Ammon's horn (tissue), 1 donor: Measurements from ENCODE around the gene CAMSAP3.

Experiments
- DNase-seq: peaks from one replicate; pipeline ENCODE4 v3.0.0-alpha.2; 2016; ENCODE audit warnings: low spot score

CAMSAP3 gene, protein sequence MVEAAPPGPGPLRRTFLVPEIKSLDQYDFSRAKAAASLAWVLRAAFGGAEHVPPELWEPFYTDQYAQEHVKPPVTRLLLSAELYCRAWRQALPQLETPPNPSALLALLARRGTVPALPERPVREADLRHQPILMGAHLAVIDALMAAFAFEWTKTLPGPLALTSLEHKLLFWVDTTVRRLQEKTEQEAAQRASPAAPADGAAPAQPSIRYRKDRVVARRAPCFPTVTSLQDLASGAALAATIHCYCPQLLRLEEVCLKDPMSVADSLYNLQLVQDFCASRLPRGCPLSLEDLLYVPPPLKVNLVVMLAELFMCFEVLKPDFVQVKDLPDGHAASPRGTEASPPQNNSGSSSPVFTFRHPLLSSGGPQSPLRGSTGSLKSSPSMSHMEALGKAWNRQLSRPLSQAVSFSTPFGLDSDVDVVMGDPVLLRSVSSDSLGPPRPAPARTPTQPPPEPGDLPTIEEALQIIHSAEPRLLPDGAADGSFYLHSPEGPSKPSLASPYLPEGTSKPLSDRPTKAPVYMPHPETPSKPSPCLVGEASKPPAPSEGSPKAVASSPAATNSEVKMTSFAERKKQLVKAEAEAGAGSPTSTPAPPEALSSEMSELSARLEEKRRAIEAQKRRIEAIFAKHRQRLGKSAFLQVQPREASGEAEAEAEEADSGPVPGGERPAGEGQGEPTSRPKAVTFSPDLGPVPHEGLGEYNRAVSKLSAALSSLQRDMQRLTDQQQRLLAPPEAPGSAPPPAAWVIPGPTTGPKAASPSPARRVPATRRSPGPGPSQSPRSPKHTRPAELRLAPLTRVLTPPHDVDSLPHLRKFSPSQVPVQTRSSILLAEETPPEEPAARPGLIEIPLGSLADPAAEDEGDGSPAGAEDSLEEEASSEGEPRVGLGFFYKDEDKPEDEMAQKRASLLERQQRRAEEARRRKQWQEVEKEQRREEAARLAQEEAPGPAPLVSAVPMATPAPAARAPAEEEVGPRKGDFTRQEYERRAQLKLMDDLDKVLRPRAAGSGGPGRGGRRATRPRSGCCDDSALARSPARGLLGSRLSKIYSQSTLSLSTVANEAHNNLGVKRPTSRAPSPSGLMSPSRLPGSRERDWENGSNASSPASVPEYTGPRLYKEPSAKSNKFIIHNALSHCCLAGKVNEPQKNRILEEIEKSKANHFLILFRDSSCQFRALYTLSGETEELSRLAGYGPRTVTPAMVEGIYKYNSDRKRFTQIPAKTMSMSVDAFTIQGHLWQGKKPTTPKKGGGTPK

DNA sequence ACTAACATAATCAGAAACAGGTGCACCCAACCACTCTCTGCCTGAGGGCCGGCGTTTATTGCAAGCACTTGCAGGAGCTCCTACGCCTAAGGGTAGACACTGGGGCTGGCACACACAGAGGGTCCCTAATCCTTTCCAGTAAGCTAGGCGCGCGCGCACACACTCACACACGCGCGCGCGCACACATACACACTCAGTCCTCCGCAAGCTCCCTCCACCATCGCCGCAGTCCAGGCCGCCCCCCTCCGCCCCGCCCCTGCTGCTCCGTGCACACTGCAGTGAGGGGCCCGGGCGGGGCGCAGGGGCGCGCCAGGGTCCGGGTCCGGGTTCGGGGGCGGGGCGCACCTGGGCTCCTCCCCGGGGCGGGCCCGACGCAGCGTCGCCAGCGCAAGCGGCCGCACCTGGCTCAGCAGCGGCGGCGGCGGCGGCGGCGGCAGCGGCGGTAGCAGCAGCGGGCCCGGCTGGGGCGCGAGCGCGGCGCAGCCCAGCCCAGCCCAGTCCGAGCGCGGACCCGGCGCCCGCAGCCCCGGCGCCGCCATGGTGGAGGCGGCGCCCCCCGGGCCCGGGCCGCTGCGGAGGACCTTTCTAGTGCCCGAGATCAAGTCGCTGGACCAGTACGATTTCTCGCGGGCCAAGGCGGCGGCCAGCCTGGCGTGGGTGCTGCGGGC is at the start of gene CAMSAP3:
Gene CAMSAP3 (plus strand): TSS at position 398 of the 668 bp plus-strand sequence. CDS start 140 bp downstream, at position 538.
- DNase-seq = peak; percentile 24

DNA sequence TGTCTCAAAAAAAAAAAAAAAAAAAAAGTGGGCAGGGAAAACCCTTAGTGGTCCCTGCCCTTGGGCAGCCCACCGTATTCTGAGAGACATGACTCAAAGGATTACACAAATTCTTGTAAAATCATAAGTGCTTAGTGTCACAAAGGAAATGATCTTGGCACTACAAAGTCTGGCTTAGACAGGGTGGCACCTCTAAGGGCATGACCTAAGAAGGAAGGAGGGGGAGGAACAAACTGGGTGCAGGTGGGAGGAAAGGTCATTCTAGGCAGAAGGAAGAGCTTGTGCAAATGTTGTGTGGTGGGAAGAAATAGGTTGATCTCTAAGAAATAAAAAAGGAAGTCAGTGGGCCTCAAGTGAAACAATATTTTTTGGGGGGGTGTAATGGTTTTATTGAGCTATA is 49.8 kb upstream of the CAMSAP3 start:
- no peak for DNase-seq

DNA sequence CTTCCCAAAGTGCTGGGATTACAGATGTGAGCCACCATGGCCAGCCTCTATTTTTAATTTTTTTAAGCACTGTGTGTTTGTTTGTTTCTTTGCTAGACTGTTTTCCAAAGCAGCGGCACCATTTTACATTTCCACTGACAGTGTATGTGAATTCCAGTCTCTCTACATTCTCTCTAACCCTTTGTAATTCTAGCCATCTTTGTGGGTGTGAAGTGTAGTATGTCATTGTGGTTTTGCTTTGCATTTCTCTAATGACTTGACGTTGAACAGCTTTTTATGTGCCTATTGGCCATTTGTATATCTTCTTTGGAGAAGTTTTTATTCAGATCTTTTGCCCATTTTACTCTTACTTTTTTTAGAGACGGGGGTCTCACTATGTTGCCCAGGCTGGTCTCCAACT is 48.5 kb upstream of the CAMSAP3 start:
- DNase-seq = no peak

DNA sequence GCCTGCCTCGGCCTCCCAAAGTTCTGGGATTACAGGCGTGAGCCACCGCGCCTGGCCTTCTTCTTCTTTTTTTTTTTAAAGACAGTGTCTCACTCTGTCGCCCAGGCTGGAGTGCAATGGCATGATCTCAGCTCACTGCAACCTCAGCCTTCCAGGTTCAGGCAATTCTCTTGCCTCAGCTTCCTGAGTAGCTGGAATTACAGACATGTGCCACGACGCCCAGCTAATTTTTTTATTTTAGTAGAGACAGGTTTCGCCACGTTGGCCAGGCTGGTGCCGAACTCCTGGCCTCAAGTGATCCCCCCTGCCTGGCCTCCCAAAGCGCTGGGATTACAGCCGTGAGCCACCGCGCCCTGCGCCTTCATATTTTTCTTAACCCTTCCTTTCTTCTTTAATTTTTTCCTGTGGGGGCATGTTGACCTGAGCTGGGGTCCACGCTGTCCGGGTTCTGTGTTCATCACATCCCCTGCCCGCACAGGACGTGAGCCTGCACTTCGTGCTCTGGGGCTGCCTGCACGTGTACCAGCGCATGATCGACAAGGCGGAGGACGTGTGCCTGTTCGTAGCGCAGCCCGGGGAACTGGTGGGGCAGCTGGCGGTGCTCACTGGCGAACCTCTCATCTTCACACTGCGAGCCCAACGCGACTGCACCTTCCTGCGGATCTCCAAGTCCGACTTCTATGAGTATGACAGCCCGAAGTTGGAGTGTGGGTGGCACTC is 46.1 kb upstream of the CAMSAP3 start:
- no peak for DNase-seq

DNA sequence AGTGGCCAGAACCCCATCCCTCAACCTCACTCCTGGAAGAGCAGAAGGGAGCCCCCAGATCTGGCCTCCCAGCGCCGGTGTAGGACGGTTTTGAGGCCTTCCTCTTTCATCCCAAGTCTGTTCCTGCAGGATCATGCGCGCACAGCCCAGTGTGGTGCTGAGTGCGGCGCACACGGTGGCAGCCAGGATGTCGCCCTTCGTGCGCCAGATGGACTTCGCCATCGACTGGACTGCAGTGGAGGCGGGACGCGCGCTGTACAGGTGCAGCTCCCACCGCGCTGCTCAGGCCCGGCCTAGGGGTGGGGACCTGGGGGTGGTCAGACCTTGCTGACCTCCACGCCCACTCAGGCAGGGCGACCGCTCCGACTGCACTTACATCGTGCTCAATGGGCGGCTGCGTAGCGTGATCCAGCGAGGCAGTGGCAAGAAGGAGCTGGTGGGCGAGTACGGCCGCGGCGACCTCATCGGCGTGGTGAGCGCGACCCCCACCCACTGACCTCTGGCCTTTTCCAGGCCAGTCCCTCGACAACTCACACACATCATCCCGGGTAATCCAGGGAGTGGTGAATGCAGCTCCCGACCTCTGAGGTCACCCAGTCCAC is 45.4 kb upstream of the CAMSAP3 start:
- DNase-seq = no peak

DNA sequence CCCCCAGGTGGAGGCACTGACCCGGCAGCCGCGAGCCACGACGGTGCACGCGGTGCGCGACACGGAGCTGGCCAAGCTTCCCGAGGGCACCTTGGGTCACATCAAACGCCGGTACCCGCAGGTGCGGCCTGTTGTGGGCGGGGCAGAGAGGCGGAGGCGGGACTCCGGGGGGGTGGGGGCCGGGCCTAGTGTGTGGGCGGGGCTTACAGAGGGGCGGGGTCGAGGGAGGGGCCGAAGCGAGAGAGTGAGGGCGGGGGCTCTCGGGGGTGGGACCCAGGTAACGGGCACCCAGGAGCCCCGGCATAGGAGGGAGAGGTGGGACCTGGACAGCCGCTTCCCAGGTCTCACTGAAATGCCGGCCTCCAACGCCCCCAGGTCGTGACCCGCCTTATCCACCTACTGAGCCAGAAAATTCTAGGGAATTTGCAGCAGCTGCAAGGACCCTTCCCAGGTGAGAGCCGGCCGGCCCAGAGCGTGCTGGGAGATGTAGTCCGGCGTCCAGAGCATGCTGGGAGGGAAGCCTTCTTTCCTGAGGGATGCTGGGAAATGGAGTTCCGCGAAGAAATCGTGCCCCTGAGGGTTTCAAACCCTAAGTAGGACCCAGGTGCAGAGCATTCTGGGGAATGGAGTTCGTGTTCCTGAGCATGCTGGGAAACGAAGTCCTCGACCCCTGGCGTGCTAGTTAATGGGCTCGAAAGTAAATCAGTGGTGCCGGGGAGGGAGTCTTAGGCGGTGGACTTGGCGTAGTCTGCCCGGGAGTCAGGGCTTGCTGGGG is 44.5 kb upstream of the CAMSAP3 start:
- DNase-seq = peak; percentile 70

DNA sequence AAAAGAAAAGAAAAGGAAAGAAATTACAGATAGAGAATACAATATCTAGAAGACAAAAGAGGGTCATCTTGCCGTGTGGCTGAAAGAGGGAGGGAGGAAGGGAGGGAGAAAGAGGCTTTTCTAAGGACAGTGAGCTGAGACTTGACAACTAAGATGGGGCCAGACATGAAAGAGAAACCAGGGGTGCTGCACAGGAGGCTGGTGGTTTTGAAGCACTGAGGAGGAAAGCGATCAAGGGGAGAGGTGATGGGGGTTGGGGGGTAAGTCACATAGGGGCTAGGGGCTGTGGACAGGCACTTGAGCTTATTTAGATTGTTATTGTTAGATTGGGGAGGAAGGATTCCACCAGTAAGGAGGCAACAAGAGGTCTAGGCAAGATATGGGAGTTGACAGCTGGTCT is 42.9 kb upstream of the CAMSAP3 start:
- DNase-seq = no peak

DNA sequence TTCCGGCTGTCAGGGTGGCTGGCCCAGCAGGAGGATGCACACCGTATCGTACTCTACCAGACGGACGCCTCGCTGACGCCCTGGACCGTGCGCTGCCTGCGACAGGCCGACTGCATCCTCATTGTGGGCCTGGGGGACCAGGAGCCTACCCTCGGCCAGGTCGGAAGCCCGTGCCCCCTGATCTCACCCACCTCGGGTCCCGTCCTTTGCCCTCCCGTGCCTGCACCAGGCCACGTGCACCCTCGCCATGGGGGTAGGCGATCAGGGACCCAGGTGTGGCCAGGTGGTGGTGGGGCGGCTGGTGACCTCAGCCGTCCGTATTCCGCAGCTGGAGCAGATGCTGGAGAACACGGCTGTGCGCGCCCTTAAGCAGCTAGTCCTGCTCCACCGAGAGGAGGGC is 41.1 kb upstream of the CAMSAP3 start:
- no peak for DNase-seq

DNA sequence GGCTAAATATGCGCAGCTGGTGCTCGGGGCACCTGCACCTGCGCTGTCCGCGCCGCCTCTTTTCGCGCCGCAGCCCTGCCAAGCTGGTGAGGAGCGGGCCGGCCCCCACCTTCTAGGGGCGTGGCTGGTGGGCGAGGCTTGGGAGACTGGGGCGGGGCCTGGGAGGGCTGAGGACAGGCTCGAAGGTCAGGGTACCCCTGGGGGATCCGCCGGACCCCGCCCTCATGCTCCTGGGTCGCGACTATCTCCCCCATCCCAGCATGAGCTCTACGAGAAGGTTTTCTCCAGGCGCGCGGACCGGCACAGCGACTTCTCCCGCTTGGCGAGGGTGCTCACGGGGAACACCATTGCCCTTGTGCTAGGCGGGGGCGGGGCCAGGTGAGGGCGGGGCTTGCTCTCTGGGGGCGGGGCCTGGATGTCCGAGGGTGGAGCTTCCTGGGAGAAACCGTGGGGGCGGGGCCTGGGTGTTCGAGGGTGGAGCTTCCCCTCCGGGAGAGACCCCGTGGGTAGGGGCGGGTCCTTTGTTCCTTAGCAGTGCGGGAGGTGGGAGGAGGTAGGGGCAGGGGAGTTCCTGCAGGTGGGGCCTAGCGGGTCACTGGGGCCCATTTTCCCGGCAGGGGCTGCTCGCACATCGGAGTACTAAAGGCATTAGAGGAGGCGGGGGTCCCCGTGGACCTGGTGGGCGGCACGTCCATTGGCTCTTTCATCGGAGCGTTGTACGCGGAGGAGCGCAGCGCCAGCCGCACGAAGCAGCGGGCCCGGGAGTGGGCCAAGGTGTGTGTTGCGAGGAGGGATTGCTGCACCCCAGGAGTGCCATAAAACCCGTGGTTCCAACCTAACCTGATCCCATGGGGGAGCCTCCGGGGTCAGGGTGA is 40.4 kb upstream of the CAMSAP3 start:
- no peak for DNase-seq

DNA sequence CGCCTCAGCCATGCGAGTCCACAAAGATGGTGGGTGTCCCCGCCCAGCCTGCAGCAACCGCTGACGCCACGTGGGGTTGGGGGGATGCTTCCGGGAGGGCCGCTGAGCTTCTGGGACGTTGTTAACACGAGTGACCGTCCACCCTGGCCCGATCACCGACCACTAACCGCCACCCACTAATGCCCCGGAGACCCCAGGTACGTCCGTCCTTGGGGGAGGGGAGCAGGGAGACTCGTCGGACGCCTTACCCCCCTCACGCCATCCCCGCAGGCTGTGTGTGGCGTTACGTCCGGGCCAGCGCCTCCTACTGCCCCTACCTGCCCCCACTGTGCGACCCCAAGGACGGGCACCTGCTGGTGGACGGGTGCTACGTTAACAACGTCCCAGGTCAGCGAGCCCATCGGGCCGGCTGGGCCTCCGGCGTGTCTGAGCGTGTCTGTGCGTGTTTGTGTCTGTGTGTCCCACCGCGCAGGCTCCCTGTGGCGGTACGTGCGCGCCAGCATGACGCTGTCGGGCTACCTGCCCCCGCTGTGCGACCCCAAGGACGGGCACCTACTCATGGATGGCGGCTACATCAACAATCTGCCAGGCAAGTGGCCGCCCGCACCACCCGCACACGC is 38.9 kb upstream of the CAMSAP3 start:
- DNase-seq = no peak

DNA sequence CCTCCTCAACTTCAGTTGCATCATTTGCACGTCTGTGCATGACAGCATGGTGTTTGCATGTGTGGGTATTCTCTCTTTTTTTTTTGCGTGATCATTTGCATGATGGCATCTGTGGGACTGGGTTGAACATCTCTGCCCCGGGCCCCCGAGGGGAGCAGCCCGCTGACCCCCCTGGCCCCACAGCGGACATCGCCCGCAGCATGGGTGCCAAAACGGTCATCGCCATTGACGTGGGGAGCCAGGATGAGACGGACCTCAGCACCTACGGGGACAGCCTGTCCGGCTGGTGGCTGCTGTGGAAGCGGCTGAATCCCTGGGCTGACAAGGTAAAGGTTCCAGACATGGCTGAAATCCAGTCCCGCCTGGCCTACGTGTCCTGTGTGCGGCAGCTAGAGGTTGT is 37.0 kb upstream of the CAMSAP3 start:
- no peak for DNase-seq

DNA sequence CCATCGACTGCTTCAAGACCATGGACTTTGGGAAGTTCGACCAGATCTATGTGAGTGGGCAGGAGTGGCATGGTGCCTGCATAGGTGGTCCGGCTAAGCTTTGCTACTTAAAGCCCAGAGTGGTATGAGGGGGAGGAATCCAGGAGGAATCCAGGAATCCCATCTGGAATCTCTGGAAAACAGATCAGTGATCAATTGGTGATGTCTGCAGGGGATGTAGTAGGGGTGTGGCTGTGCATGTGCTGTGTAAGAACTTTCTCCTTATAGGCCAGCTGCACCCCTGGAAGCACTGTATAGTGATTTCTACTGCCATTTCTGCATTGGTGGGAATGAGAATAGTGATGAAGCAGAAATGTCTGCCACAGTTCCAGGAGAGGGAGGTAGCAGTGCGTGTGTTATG is 36.6 kb upstream of the CAMSAP3 start:
- DNase-seq = no peak

DNA sequence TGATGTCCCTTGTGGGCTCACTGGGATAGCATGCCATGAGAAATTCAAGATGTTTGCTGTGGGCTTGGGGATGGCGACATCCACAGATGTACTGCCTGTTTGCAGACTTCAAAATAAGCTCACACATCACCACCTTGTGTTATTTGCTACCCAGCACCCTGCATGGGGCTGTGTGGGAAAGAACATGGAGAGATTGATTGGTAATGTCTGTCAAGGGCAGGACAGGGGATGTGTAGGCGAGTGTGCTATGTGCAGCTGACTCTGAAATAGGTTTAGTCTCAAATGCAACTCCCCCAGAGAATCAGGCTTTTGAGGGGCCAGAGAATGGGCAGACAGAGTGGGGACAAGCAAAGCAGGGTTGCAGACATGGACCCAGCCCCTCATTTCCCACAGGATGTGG is 35.4 kb upstream of the CAMSAP3 start:
- DNase-seq = no peak

DNA sequence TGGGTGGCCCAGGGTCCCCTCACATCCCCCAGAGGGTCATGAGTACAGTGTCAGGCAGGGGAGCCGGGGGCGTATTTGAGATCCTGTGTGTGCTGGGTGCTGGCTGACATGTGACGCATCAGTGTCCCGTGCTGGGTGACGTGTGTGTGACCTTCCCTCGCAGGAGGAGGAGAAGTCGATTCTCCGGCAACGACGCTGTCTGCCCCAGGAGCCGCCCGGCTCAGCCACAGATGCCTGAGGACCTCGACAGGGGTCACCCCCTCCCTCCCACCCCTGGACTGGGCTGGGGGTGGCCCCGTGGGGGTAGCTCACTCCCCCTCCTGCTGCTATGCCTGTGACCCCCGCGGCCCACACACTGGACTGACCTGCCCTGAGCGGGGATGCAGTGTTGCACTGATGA is 34.3 kb upstream of the CAMSAP3 start:
- no peak for DNase-seq

DNA sequence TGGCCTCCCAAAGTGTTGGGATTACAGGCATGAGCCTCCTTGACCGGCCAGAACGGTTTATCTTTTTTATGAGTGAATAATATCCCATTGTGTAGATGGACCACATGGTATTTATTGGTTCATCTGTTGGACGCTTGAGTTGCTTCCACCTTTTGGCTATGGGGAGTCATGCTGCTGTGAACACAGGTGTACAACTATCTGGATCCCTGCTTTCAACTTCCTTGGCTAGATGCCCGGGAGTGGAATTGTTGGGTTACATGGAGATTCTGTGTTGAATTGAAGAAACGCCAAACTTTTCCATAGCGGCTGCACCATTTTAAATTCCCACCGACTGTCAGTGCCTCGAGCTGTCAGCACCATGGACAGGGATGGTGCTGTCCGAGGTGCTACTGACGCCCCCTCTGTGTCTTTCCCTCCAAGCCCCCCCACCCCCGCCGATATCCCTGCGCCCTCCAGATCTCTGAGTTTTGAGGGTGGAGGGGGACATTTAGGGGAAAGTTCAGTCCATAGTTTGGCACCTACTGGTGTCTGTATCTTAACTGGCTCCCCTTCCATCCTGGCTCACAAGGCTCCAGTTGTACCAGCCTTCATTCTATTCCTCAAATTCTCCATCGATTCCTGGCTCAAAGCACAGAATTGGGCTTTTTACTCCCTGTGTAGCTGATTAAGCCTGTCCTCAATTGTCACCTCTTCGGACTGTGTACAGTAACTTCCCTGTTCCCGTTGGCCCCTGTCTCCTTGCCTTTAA is 32.8 kb upstream of the CAMSAP3 start:
- no peak for DNase-seq

DNA sequence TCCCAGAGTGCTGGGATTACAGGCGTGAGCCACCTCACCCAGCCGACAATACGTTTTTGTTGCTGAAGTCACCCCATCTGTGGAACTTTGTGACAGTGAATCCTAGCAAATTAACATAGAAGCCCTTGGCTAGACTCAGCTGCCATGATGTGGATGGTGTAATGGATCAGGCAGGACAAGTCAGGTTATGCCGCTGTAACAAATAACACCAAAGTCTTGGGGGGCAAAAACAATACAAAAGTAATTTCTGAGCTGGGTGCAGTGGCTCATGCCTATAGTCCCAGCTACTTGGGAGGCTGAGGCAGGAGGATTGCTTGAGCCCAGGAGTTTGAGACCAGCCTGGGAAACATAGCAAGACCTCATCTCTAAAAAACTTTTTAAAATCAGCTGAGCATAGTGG is 30.8 kb upstream of the CAMSAP3 start:
- DNase-seq = no peak

DNA sequence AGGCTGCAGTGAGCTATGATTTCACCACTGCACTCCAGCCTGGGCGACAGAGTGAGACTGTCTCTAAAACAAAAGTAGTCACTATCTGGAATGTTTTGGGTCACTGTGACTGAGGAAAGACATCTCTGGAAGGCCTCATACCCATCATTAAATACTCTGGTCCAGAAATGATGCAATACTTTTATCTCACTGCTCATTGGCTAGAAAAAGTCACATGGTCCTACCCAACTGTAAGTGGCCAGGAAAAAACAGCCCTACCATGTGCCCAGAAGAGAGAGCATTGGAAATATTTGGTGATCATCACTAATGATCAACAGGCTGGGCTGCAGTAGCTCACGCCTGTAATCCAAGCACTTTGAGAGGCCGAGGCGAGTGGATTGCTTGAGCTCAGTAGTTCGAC is 30.3 kb upstream of the CAMSAP3 start:
- DNase-seq = no peak

DNA sequence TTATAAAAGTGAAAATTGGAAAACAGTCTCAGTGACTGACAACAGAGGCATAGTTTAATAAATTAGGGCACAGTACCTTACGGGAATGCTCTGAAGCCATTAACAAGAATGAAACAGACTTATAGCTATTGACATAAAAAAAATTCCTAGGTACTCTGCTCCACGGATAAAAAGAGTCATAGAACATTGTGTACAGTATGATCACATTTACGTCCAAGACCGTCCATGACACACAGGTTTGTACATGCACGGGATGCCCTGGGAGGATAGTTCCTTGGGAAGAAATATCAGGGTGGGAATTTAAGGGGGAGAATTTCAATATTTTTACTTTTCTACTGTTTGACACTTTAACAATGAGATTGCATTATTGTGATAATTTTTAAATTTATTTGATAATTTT is 24.9 kb upstream of the CAMSAP3 start:
- DNase-seq = no peak
